Thyroid gland (tissue), 4 donors: ENCODE data around the gene FOXP3. TPM values are rescaled to one million over a fixed set of nuclear protein-coding genes. Genes with fewer than 3 reads are reported as not detected.

Experiments
- DNase-seq, 2 donors: peaks; one replicate each; pipeline ENCODE4 v3.0.0-alpha.2; 2019
- H3K27ac ChIP-seq, 3 donors: fragments of 200-600 bp; sonication (generic); 1 replicate in 2 of 3; 2 replicates in 1 of 3; pipeline ENCODE4 v1.5.1; 2016 to 2019; ENCODE audit warnings: mild to moderate bottlenecking in 1 of 3, moderate library complexity in 1 of 3
- H3K27me3 ChIP-seq: fragments of 200-600 bp; sonication (generic); one replicate; pipeline ENCODE4 v1.5.1; 2019
- H3K36me3 ChIP-seq, 2 donors: fragments of 200-600 bp; sonication (generic); one replicate each; pipeline ENCODE4 v1.5.1; 2016 to 2019
- H3K4me1 ChIP-seq, 2 donors: fragments of 200-600 bp; sonication (generic); one replicate each; pipeline ENCODE4 v1.5.1; 2017 to 2019
- H3K4me3 ChIP-seq, 3 donors: fragments of 200-600 bp; sonication (generic); replicated peaks in 1 of 3; 1 replicate in 2 of 3; 2 replicates in 1 of 3; pipeline ENCODE4 v1.5.1; 2016; ENCODE audit warnings: mild to moderate bottlenecking in 1 of 3
- H3K9me3 ChIP-seq: fragments of 200-600 bp; sonication (generic); one replicate; pipeline ENCODE4 v1.5.1; 2017
- POLR2A ChIP-seq, 2 donors: fragments of 450-650 bp; IDR thresholded peaks; one replicate each; pipeline ENCODE4 v1.6.1; 2017; ENCODE audit warnings: antibody characterized with exemption in 2 of 2, mild to moderate bottlenecking in 2 of 2, moderate library complexity in 1 of 2
- WGBS, 2 donors: methylation state at CpG; one replicate each; pipeline ENCODE4 v1.1.5; 2017; 5-methylcytosine and 5-hydroxymethylcytosine counted together
- intact Hi-C: fragments of 100-400 bp; cut with DNase I; formaldehyde crosslinking; loops from one replicate; pipeline ENCODE4 v1.15.1; 2023
- total RNA-seq, 4 donors: library from RNA; depleted of rRNA; stranded (reverse); fragments of >200 nt; gene quantifications; one replicate each; pipeline ENCODE4 v1.2.3, GENCODE V29; 2016
- TF ChIP-seq, protein P1 (sequence below), 6 experiments: fragments of 200-600 bp in 3 of 6; fragments of 450-650 bp in 3 of 6; sonication (generic) in 3 of 6; IDR thresholded peaks; one replicate each; pipeline ENCODE4 v1.5.1; 2016 to 2019; ENCODE audit warnings: antibody characterized with exemption in 6 of 6, mild to moderate bottlenecking in 2 of 6, inconsistent platforms in 1 of 6, moderate library complexity in 1 of 6

FOXP3 gene
- total RNA-seq, 4 donors from 2014 or later: 0.11 to 0.13 TPM; not detected in 2

DNA sequence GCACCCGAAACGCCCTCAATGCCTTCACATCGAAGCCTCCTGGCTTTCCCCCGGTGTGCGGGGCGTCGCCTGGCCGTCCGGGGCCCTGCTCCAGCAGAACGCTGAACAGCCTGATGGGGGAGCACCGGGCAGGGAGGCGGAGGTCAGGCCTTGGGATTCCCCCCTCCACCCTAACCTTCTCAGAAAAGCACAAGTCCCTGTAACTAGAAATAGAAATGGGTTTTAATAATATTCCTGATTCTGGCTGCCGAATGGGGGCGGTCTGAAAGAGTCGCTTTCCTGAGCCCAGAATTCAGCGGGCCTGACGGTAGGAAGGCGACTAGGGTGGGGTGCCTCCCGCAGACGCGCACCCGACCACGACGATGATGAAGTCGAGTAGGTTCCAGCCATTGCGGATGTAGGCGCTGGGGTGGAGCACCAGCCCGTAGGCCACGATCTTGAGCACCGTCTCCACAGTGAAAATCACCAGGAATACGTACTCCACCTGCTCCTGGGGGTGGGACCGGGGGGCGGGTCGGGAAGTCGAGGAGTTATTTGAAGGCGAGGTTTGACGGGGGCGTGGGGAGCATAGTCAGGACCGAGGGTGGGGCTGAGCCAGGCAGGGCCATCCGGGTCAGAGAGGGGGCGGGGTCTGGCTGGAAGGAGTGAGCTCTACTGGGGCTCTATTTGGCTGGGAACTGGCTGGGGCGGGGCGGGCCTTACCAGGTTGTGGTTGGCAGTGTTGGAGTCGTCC is 33.8 kb downstream of the FOXP3 start:
- intact Hi-C loops: no loop called here

DNA sequence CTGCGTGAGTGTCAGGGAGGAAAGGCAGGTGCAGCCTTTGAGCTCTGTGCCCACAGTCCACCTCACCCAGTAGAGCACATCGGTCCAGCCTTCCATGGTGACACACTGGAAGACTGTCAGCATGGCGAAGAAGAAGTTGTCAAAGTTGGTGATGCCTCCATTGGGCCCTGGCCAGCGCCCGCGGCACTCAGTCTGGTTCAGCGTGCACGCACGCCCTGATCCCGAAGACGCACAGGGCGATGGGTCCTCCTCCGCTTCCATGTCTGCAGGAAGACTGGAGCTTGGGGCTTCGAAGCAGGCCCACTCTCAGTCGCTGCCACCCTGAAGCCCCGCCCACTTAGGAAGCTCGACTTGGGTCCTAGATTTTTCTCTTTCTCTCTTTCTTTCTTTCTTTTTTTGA is 36.3 kb downstream of the FOXP3 start:
- TF ChIP-seq POLR2A (IDR thresholded peaks at IDR 0.05): no peak
- TF ChIP-seq, protein P1, sequence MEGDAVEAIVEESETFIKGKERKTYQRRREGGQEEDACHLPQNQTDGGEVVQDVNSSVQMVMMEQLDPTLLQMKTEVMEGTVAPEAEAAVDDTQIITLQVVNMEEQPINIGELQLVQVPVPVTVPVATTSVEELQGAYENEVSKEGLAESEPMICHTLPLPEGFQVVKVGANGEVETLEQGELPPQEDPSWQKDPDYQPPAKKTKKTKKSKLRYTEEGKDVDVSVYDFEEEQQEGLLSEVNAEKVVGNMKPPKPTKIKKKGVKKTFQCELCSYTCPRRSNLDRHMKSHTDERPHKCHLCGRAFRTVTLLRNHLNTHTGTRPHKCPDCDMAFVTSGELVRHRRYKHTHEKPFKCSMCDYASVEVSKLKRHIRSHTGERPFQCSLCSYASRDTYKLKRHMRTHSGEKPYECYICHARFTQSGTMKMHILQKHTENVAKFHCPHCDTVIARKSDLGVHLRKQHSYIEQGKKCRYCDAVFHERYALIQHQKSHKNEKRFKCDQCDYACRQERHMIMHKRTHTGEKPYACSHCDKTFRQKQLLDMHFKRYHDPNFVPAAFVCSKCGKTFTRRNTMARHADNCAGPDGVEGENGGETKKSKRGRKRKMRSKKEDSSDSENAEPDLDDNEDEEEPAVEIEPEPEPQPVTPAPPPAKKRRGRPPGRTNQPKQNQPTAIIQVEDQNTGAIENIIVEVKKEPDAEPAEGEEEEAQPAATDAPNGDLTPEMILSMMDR (IDR thresholded peaks at IDR 0.05): no peak

More for the DNA sequence above, 33.8 kb downstream of the FOXP3 start:
- Histone ChIP-seq H3K4me1 (no peaks in the 10 kb centered on the region), H3K4me3 (peak overlapping the region in 2 of 3 donors; percentile 2 to 6), H3K27ac (no peak overlapping the region), H3K36me3 (no peaks in the 10 kb centered on the region), H3K9me3 (no peaks in the 10 kb centered on the region), H3K27me3 (no peaks in the 10 kb centered on the region)
- TF ChIP-seq POLR2A (IDR thresholded peaks at IDR 0.05): no peak
- TF ChIP-seq, protein P1 (IDR thresholded peaks at IDR 0.05): peak in 1 of 6 experiments; percentile 4
- DNase-seq: peak; percentile 68 to 73
- WGBS, 2 donors: 0 to 8% methylated on average over 1 to 10 of the region's 44 CpGs

DNA sequence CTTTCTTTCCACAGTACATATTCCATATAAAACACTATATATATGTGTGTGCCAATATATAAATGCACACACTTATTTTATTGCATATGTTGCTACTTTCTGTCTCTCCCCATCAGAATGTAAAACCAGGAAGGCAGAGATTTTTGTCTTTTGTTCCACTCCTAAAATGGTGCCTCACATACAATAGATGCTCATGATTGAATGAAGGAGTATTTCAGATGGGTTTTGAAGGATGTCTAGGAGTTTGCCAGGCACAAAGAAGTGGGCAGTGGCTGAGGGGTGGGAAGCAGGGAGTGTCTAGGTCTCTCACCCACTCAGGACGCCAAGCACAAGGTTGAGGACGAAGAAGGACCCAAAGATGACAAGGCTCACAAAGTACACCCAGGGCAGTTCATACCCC is 36.8 kb downstream of the FOXP3 start:
- H3K27ac ChIP-seq: no peak overlapping the region
- no peaks in the 10 kb centered on the region for H3K9me3 ChIP-seq
- H3K27me3 ChIP-seq: no peaks in the 10 kb centered on the region
- no peak for TF ChIP-seq POLR2A (IDR thresholded peaks at IDR 0.05)
- TF ChIP-seq, protein P1 (IDR thresholded peaks at IDR 0.05): no peak
- no peak for DNase-seq
- no peak overlapping the region for H3K4me3 ChIP-seq
- intact Hi-C loops: no loop called here
- WGBS, 2 donors: 82 to 92% methylated on average over 2 of the region's 2 CpGs
- H3K36me3 ChIP-seq: no peaks in the 10 kb centered on the region
- H3K4me1 ChIP-seq: no peaks in the 10 kb centered on the region

More for the DNA sequence above, 36.3 kb downstream of the FOXP3 start:
- intact Hi-C loops: no loop called here
- Histone ChIP-seq H3K4me1 (no peaks in the 10 kb centered on the region), H3K27ac (no peak overlapping the region), H3K4me3 (no peak overlapping the region), H3K27me3 (no peaks in the 10 kb centered on the region), H3K36me3 (no peaks in the 10 kb centered on the region), H3K9me3 (no peaks in the 10 kb centered on the region)
- WGBS, 2 donors: 89 to 93% methylated on average over 11 to 16 of the region's 17 CpGs
- DNase-seq: no peak

DNA sequence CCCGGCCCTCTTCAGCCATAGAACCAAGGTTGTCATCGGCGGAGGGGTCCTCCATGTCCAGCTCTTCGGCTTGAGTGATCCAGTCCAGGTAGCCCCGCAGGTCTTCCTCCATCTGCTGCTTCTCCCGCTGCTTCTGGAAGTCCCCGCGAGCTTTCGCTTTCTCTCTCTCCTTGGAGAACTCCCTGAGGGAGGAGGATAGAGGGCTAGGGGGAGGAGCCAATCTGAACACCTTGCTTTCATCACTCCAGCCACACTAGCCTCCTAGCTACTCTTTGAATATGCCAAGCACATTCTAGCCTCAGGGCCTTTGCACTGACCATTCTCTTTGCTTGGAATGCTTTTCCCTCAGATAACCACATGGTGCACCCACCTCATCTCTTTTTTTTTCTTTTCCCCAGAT is 37.6 kb downstream of the FOXP3 start:
- WGBS, 2 donors: 94% methylated on average over 3 of the region's 9 CpGs; no CpG with 5 or more reads in 1 of the 2 donors
- no peak for DNase-seq
- Histone ChIP-seq H3K27ac (no peak overlapping the region), H3K9me3 (no peaks in the 10 kb centered on the region), H3K4me1 (no peaks in the 10 kb centered on the region), H3K4me3 (no peak overlapping the region), H3K27me3 (no peaks in the 10 kb centered on the region), H3K36me3 (no peaks in the 10 kb centered on the region)
- TF ChIP-seq POLR2A (IDR thresholded peaks at IDR 0.05): no peak
- TF ChIP-seq, protein P1 (IDR thresholded peaks at IDR 0.05): no peak
- intact Hi-C loops: no loop called here

DNA sequence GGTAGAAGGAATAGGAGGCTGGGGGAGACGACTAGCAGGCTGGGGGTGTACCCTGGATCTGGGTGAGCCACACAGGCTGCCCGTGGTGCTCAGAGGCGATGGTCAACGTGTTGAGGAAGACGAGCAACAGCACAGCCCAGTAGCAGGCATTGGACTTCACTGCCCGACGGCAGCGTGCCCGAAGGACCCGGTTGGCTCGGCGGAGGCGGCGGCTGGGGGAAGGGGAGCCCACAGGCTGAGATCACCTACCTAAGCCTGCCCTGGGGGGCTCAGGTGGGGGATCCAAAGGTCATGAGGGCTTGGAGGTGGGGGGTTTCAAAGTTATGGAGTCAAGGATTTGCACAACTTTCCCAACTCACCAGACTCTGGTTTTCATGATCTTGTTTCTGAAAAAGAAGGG is 38.7 kb downstream of the FOXP3 start:
- Histone ChIP-seq H3K4me3 (no peak overlapping the region), H3K36me3 (no peaks in the 10 kb centered on the region), H3K27me3 (no peaks in the 10 kb centered on the region), H3K4me1 (no peaks in the 10 kb centered on the region), H3K9me3 (no peaks in the 10 kb centered on the region), H3K27ac (no peak overlapping the region)
- intact Hi-C loops: no loop called here
- TF ChIP-seq POLR2A (IDR thresholded peaks at IDR 0.05): no peak
- TF ChIP-seq, protein P1 (IDR thresholded peaks at IDR 0.05): no peak
- no peak for DNase-seq
- WGBS, 2 donors: 65 to 79% methylated on average over 4 to 9 of the region's 14 CpGs
